ENCODE results near the gene PFKP.

Gene PFKP

GRCh38 chr10:3136763-3137611, 69.6 kb downstream of the PFKP start:
- peak; percentile 79 for DNase-seq

GRCh38 chr10:3137958-3138726, 70.8 kb downstream of the PFKP start:
- no peak for DNase-seq

- no peak for DNase-seq
Measured at GRCh38 chr10:3139216-3139910, 72.0 kb downstream of the PFKP start.

GRCh38 chr10:3140280-3140679, 72.9 kb downstream of the PFKP start:
- no peak for DNase-seq

- no peak for DNase-seq
Measured at GRCh38 chr10:3141351-3142005, 74.1 kb downstream of the PFKP start.

- no peak for DNase-seq
Measured at GRCh38 chr10:3142146-3142875, 75.0 kb downstream of the PFKP start.

- DNase-seq: no peak
Measured at GRCh38 chr10:3143366-3143765, 76.0 kb downstream of the PFKP start.

- no peak for DNase-seq
Measured at GRCh38 chr10:3143791-3144434, 76.6 kb downstream of the PFKP start.

GRCh38 chr10:3145366-3145765, 78.0 kb downstream of the PFKP start:
- no peak for DNase-seq

GRCh38 chr10:3146289-3146688, 78.9 kb downstream of the PFKP start:
- DNase-seq: no peak

GRCh38 chr10:3147117-3147820, 79.9 kb downstream of the PFKP start:
- DNase-seq: no peak

- no peak for DNase-seq
Measured at GRCh38 chr10:3148041-3148440, 80.7 kb downstream of the PFKP start.

GRCh38 chr10:3148994-3149393, 81.6 kb downstream of the PFKP start:
- DNase-seq: no peak

GRCh38 chr10:3149918-3150317, 82.6 kb downstream of the PFKP start:
- no peak for DNase-seq

GRCh38 chr10:3150366-3150765, 83.0 kb downstream of the PFKP start:
- DNase-seq: no peak

- no peak for DNase-seq
Measured at GRCh38 chr10:3150961-3151360, 83.6 kb downstream of the PFKP start.

- no peak for DNase-seq
Measured at GRCh38 chr10:3151889-3152565, 84.7 kb downstream of the PFKP start.

- DNase-seq: no peak
Measured at GRCh38 chr10:3152566-3152935, 85.2 kb downstream of the PFKP start.

GRCh38 chr10:3154666-3155065, 87.3 kb downstream of the PFKP start:
- DNase-seq: no peak

GRCh38 chr10:3159152-3159551, 91.8 kb downstream of the PFKP start:
- DNase-seq: no peak

- no peak for DNase-seq
Measured at GRCh38 chr10:3162533-3162932, 95.2 kb downstream of the PFKP start.

Measured in left hindlimb (tissue), 1 donor.